Gastrocnemius medialis (tissue), 4 donors: Measurements from ENCODE around the gene DNAJC17. TPM values are rescaled to one million over a fixed set of nuclear protein-coding genes. Genes with fewer than 3 reads are reported as not detected.

Experiments
- ATAC-seq, 2 donors: fragments of 150-250 bp; one replicate each; pipeline ENCODE4 v1.9.1; 2016
- DNase-seq, 2 donors: peaks; one replicate each; pipeline ENCODE4 v3.0.0-alpha.2; 2019
- H3K27ac ChIP-seq, 4 donors: fragments of 200-600 bp; sonication (generic); 1 replicate in 1 of 4; 2 replicates in 3 of 4; pipeline ENCODE4 v1.5.1; 2016 to 2018; ENCODE audit warnings: mild to moderate bottlenecking in 2 of 4, moderate library complexity in 1 of 4
- H3K27me3 ChIP-seq, 3 donors: fragments of 200-600 bp; sonication (generic) in 2 of 3; 1 replicate in 1 of 3; 2 replicates in 2 of 3; pipeline versions ENCODE4 v1.5.1 to v1.6.0; 2016 to 2019; ENCODE audit warnings: mild to moderate bottlenecking in 1 of 3, moderate library complexity in 1 of 3
- H3K36me3 ChIP-seq, 2 donors: fragments of 200-600 bp; sonication (generic) in 1 of 2; one replicate each; pipeline ENCODE4 v1.5.1; 2017 to 2018
- H3K4me1 ChIP-seq, 2 donors: fragments of 200-600 bp; sonication (generic) in 1 of 2; one replicate each; pipeline ENCODE4 v1.5.1; 2016 to 2017; ENCODE audit warnings: mild to moderate bottlenecking in 2 of 2
- H3K4me3 ChIP-seq, 4 donors: fragments of 200-600 bp; sonication (generic) in 3 of 4; 1 replicate in 1 of 4; 2 replicates in 3 of 4; pipeline ENCODE4 v1.5.1; 2016 to 2019; ENCODE audit warnings: mild to moderate bottlenecking in 2 of 4
- H3K9me3 ChIP-seq, 3 donors: fragments of 200-600 bp; sonication (generic) in 2 of 3; 1 replicate in 1 of 3; 2 replicates in 2 of 3; pipeline ENCODE4 v1.5.1; 2016 to 2019
- POLR2A ChIP-seq, 2 donors: fragments of 450-650 bp; IDR thresholded peaks; one replicate each; pipeline ENCODE4 v1.6.1; 2017; ENCODE audit warnings: antibody characterized with exemption in 2 of 2, mild to moderate bottlenecking in 2 of 2, moderate library complexity in 2 of 2
- in situ Hi-C, 4 donors: fragments of 200-750 bp; cut with MboI; loops; one replicate each; pipeline versions ENCODE4 v1.15.0 to v1.8.0; 2017; ENCODE audit warnings: low sequenced_read_pairs in 4 of 4
- intact Hi-C: fragments of 100-400 bp; cut with DNase I; formaldehyde crosslinking; loops from one replicate; pipeline ENCODE4 v1.15.1; 2023; ENCODE audit warnings: low total_unique reads
- total RNA-seq, 4 donors: library from RNA; depleted of rRNA; stranded (reverse); fragments of >200 nt; gene quantifications; one replicate each; pipeline versions ENCODE4 v1.1.0 to v1.2.3, GENCODE V29; 2016
- TF ChIP-seq, protein P1 (sequence below), 5 experiments: fragments of 450-650 bp in 3 of 5; fragments of 200-600 bp in 2 of 5; sonication (generic) in 2 of 5; IDR thresholded peaks in 4 of 5; conservative IDR thresholded peaks in 1 of 5; 1 replicate in 4 of 5; 2 replicates in 1 of 5; pipeline ENCODE4 v1.5.1; 2016 to 2019; ENCODE audit warnings: antibody characterized with exemption in 5 of 5, mild to moderate bottlenecking in 3 of 5, moderate library complexity in 3 of 5

DNAJC17 gene
- total RNA-seq, 4 donors from 2014 or later, result 5.3 to 25.0 (median 11.4) TPM

DNA sequence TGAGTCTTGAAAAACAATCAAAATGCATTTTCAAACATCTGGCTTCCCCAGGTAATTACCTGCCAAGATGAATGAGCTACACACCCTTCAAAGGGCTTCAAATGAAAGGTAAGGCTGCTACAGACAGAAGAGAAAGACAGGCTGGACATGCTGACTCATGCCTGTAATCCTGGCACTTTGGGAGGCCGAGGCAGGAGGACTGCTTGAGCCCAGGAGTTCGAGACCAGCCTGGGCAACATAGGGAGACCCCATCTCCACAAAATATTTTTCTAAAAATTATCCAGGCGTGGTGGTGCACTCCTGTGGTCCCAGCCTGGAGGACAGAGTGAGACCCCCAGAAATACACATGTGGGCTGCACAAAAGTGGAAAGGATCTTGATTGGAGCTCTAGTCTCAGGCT, 14.9 kb downstream of the DNAJC17 start:
- Histone ChIP-seq H3K36me3 (no peaks in the 10 kb centered on the region), H3K27ac (peak overlapping the region in 1 of 4 donors; percentile 81), H3K27me3 (no peaks in the 10 kb centered on the region), H3K9me3 (no peaks in the 10 kb centered on the region), H3K4me1 (peaks cover 10 to 30% of the 10 kb centered on the region in 2 donors), H3K4me3 (no peak overlapping the region)
- no peak for DNase-seq
- no peak for ATAC-seq
- in situ Hi-C loops (loop anchor here in 1 of 4 donors (25.0 kb wide), 1 partner anchor 105 kb away; the partner anchor contains the start of gene RAD51), intact Hi-C loops (no loop called here)
- TF ChIP-seq, protein P1, sequence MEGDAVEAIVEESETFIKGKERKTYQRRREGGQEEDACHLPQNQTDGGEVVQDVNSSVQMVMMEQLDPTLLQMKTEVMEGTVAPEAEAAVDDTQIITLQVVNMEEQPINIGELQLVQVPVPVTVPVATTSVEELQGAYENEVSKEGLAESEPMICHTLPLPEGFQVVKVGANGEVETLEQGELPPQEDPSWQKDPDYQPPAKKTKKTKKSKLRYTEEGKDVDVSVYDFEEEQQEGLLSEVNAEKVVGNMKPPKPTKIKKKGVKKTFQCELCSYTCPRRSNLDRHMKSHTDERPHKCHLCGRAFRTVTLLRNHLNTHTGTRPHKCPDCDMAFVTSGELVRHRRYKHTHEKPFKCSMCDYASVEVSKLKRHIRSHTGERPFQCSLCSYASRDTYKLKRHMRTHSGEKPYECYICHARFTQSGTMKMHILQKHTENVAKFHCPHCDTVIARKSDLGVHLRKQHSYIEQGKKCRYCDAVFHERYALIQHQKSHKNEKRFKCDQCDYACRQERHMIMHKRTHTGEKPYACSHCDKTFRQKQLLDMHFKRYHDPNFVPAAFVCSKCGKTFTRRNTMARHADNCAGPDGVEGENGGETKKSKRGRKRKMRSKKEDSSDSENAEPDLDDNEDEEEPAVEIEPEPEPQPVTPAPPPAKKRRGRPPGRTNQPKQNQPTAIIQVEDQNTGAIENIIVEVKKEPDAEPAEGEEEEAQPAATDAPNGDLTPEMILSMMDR (IDR thresholded peaks at IDR 0.05 in 4 of 5, conservative IDR thresholded peaks at IDR 0.05 in 1 of 5), result no peak
- TF ChIP-seq POLR2A (IDR thresholded peaks at IDR 0.05), result no peak

DNA sequence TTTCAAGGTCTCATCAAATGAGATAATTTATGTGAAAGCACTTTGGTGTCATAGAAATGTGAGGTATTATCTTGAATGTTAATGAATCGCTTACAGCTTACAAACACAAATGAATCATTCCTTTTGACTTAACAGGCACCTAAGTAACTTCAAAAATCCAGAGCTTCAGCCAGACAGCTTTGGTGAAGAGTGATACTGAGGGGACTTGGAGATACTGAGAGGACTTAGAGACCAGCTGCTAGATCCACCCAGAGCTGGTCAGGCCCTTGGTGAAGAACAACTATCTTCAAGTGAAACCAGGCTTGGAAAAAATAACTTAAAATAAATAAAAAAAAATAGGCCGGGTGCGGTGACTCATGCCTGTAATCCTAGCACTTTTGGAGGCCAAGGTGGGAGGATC, 16.6 kb downstream of the DNAJC17 start:
- H3K4me3 ChIP-seq, result no peak overlapping the region
- H3K9me3 ChIP-seq, result no peaks in the 10 kb centered on the region
- ATAC-seq, result no peak
- in situ Hi-C loops (loop anchor here in 1 of 4 donors (25.0 kb wide), 1 partner anchor 103 kb away; the partner anchor contains the start of gene RAD51), intact Hi-C loops (no loop called here)
- peak overlapping the region; percentile 32 to 81 (median 66) for H3K27ac ChIP-seq
- H3K27me3 ChIP-seq, result no peaks in the 10 kb centered on the region
- DNase-seq, result no peak
- H3K4me1 ChIP-seq, result peaks cover 10 to 27% of the 10 kb centered on the region in 2 donors
- H3K36me3 ChIP-seq, result no peaks in the 10 kb centered on the region
- no peak for TF ChIP-seq POLR2A (IDR thresholded peaks at IDR 0.05)
- TF ChIP-seq, protein P1 (IDR thresholded peaks at IDR 0.05 in 4 of 5, conservative IDR thresholded peaks at IDR 0.05 in 1 of 5), result no peak

DNA sequence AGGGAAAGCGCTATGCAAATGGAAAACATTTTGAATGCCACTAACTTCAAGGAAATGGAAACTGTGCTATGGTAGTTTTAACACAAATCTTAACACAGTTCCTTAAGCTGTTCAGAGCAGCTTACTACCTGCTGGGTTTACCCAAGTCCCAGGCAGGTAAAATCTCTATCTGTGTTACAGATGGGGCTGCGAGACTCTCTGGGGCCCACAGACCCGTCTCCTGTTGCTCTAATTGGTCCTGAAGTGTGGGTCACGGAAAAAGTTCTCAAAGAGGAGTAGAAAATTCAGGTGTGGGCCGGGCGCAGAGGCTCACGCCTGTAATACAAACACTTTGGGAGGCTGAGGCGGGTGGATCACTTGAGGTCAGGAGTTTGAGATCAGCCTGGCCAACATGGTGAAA, 17.3 kb downstream of the DNAJC17 start:
- H3K27ac ChIP-seq, result peak overlapping the region; percentile 50 to 81 (median 67)
- H3K36me3 ChIP-seq, result no peaks in the 10 kb centered on the region
- intact Hi-C loops, result no loop called here
- in situ Hi-C loops, result loop anchor here in 1 of 4 donors (25.0 kb wide), 1 partner anchor 103 kb away; the partner anchor contains the start of gene RAD51
- DNase-seq (peak in 1 of 2 donors; percentile 49), ATAC-seq (peak in 1 of 2 donors; percentile 14)
- H3K4me3 ChIP-seq, result no peak overlapping the region
- peaks cover 10 to 27% of the 10 kb centered on the region in 2 donors for H3K4me1 ChIP-seq
- no peaks in the 10 kb centered on the region for H3K9me3 ChIP-seq
- TF ChIP-seq, protein P1 (IDR thresholded peaks at IDR 0.05 in 4 of 5, conservative IDR thresholded peaks at IDR 0.05 in 1 of 5), result no peak
- TF ChIP-seq POLR2A (IDR thresholded peaks at IDR 0.05), result no peak
- no peaks in the 10 kb centered on the region for H3K27me3 ChIP-seq

DNA sequence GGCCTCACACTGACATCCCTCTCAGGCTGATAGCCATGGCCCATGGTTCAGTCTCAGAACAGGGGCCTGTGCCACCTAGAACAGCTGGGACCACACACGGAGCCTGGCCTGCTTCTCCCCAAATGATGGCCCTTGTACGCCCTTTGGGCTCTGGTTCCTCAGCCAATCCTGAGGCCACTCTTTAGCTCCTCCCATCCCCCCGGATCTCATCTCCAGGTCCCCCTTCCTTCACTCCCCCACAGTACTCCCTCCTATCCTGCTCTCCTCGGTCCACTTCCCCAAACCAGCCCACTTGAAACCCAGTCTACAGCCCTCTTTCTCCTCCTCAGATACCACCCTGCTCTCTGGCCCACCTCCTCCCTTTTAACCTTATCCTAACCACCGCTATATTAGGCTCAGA, 18.2 kb downstream of the DNAJC17 start:
- no peaks in the 10 kb centered on the region for H3K36me3 ChIP-seq
- H3K27ac ChIP-seq, result peak overlapping the region in 3 of 4 donors; percentile 2 to 81 (median 23)
- in situ Hi-C loops, result loop anchor here in 1 of 4 donors (25.0 kb wide), 1 partner anchor 102 kb away; the partner anchor contains the start of gene RAD51
- no peak for TF ChIP-seq POLR2A (IDR thresholded peaks at IDR 0.05)
- TF ChIP-seq, protein P1 (IDR thresholded peaks at IDR 0.05 in 4 of 5, conservative IDR thresholded peaks at IDR 0.05 in 1 of 5), result no peak
- no peak overlapping the region for H3K4me3 ChIP-seq
- intact Hi-C loops, result no loop called here
- ATAC-seq (no peak), DNase-seq (no peak)
- peaks cover 10 to 27% of the 10 kb centered on the region in 2 donors for H3K4me1 ChIP-seq
- H3K27me3 ChIP-seq, result no peaks in the 10 kb centered on the region
- no peaks in the 10 kb centered on the region for H3K9me3 ChIP-seq
